ENCODE data around the gene ACTR3. TPM values are rescaled to one million over a fixed set of nuclear protein-coding genes. Genes with fewer than 3 reads are reported as not detected.
"Not testable (repeated sequence)": the region's sequence is repeated elsewhere in the genome, so short reads cannot be mapped to it uniquely, and the experiment has no call there.

The ACTR3 gene
- total RNA-seq (2012; rRNA removed): 235 and 246 TPM in 2 replicates

GRCh38 chr2:113889471-113890252 is at the start of gene ACTR3:
ACTR3 (plus strand) TSS chr2:113890089; CDS start chr2:113890280, 191 bp downstream.
- Histone ChIP-seq H3K4me3 (ENCODE audit: low read length) (peak within 1 kb of the TSS; percentile 95), H3K4me1 (ENCODE audit: control insufficient read depth, insufficient read depth, low read length) (peaks cover 54% of the 10 kb centered on the region), H3K36me3 (ENCODE audit: insufficient read depth, low read length) (peaks cover 12% of the 10 kb centered on the region), H3K27me3 (ENCODE audit: control insufficient read depth, insufficient read depth, low read length) (no peaks in the 10 kb centered on the region), H3K9ac (ENCODE audit: low read depth, low read length) (peak within 1 kb of the TSS; percentile 98), H3K9me3 (replicated peaks; ENCODE audit: low read length) (no peaks in the 10 kb centered on the region), H3K4me2 (ENCODE audit: low read length) (peak within 1 kb of the TSS; percentile 86)

DNA sequence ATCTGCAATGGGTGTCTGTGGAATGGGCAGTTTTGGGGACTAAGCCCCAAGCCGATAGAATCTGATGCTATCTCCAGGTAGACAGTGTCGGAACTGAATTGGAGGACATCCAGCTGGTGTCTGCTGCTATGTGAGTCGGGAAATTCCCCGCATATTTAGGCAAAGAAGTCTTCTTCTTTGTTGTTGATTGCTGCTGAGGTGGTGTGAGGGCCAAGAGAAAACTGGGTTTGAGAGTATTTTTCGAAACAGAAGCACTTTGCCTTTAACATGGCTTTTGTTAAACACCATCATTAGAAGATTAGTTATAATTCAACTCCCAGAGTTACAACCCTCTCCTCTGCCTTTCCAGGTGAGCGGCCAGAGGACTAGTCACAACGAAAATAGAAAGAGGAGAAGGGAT is 49.4 kb upstream of the ACTR3 start:
- Histone ChIP-seq H3K4me3 (ENCODE audit: low read length) (no peak overlapping the region), H3K36me3 (ENCODE audit: insufficient read depth, low read length) (no peaks in the 10 kb centered on the region), H3K9me3 (replicated peaks; ENCODE audit: low read length) (no peaks in the 10 kb centered on the region), H3K9ac (ENCODE audit: low read depth, low read length) (no peak overlapping the region), H3K4me1 (ENCODE audit: control insufficient read depth, insufficient read depth, low read length) (no peaks in the 10 kb centered on the region), H3K27me3 (ENCODE audit: control insufficient read depth, insufficient read depth, low read length) (no peaks in the 10 kb centered on the region), H3K4me2 (ENCODE audit: low read length) (no peak overlapping the region)

DNA sequence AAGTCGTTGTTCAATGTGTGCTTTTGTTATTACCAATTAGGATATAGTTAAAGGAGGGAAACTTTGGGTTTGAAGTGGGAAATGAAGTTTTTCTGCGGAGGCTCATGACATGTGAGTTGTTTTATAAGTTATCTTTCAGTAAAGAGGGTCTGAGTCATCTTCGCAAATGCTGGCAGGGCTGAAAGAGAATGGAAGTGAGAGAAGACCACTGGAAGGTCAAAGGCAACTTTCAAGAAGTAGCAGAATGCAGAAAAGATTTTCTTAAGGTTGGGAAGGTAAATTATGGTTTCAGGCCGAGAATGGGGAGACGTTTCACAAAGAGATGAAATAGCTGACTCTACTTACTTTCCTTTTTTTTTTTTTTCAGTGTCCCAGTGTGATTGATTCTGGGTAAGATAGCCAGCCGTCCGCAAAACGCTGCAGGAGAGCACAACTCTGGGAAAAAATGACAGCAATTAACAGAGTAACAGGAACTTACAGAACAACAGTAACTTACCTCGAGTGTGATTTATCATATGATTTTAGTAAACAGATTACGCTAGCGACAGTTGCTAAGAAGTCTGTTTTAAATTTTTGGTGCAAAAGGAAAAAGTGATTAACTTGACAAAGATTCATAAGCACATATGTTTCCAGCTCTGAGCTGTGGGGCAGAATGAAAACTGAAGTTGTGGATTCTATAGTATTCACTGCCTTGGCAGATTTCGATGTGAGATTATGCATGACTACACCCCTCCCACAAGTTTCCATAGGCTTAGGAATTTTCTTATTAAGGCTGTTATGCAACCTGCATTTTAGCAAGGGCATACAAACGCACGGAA is 46.8 kb upstream of the ACTR3 start:
- H3K27me3 ChIP-seq (ENCODE audit: control insufficient read depth, insufficient read depth, low read length): no peaks in the 10 kb centered on the region
- H3K9me3 ChIP-seq (replicated peaks; ENCODE audit: low read length): no peaks in the 10 kb centered on the region
- no peak overlapping the region for H3K4me3 ChIP-seq (ENCODE audit: low read length)
- H3K4me2 ChIP-seq (ENCODE audit: low read length): no peak overlapping the region
- H3K36me3 ChIP-seq (ENCODE audit: insufficient read depth, low read length): no peaks in the 10 kb centered on the region
- no peak overlapping the region for H3K9ac ChIP-seq (ENCODE audit: low read depth, low read length)
- H3K4me1 ChIP-seq (ENCODE audit: control insufficient read depth, insufficient read depth, low read length): no peaks in the 10 kb centered on the region

GRCh38 chr2:113843737-113844050 is 46.2 kb upstream of the ACTR3 start:
- H3K36me3 ChIP-seq (ENCODE audit: insufficient read depth, low read length); H3K4me2 ChIP-seq (ENCODE audit: low read length); H3K4me3 ChIP-seq (ENCODE audit: low read length); H3K27me3 ChIP-seq (ENCODE audit: control insufficient read depth, insufficient read depth, low read length); H3K9ac ChIP-seq (ENCODE audit: low read depth, low read length); H3K4me1 ChIP-seq (ENCODE audit: control insufficient read depth, insufficient read depth, low read length); H3K9me3 ChIP-seq (replicated peaks; ENCODE audit: low read length): not testable (repeated sequence)

DNA sequence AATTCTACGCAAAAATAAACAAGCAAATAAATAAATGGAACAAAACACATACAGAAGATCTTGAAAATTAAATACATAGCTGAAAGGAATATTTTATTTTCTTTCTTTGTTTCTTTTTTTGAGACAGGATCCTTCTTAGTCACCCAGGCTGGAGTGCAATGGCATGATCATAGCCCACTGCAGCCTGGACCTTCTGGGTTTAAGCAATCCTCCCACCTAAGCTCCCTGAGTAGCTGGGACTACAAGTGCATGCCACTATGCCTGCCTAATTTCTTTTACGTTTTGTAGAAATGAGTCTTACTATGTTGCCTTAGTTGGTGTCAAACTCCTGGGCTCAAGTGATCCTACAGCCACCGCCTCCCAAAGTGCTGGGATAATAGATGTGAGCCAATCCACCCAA is 44.6 kb upstream of the ACTR3 start:
- Histone ChIP-seq H3K36me3 (ENCODE audit: insufficient read depth, low read length) (no peaks in the 10 kb centered on the region), H3K9ac (ENCODE audit: low read depth, low read length) (no peak overlapping the region), H3K4me2 (ENCODE audit: low read length) (no peak overlapping the region), H3K27me3 (ENCODE audit: control insufficient read depth, insufficient read depth, low read length) (no peaks in the 10 kb centered on the region), H3K4me1 (ENCODE audit: control insufficient read depth, insufficient read depth, low read length) (peaks cover 4% of the 10 kb centered on the region), H3K4me3 (ENCODE audit: low read length) (no peak overlapping the region), H3K9me3 (replicated peaks; ENCODE audit: low read length) (no peaks in the 10 kb centered on the region)

DNA sequence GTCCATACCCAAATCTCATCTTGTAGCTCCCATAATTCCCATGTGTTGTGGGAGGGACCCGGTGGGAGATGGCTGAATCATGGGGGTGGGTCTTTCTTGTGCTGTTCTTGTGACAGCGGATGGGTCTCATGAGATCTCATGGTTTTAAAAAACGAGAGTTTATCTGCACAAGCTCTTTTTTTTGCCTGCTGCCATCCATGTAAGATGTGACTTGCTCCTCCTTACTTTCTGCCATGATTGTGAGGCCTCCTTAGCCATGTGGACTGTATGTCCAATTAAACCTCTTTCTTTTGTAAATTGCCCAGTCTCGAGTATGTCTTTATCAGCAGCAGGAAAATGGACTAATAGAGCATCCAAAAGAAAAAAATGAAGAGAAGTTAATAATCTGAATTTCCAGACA is 44.1 kb upstream of the ACTR3 start:
- H3K27me3 ChIP-seq (ENCODE audit: control insufficient read depth, insufficient read depth, low read length); H3K9ac ChIP-seq (ENCODE audit: low read depth, low read length); H3K36me3 ChIP-seq (ENCODE audit: insufficient read depth, low read length); H3K4me1 ChIP-seq (ENCODE audit: control insufficient read depth, insufficient read depth, low read length); H3K9me3 ChIP-seq (replicated peaks; ENCODE audit: low read length); H3K4me2 ChIP-seq (ENCODE audit: low read length); H3K4me3 ChIP-seq (ENCODE audit: low read length): not testable (repeated sequence)

- Histone ChIP-seq H3K9me3 (replicated peaks; ENCODE audit: low read length) (no peaks in the 10 kb centered on the region), H3K4me3 (ENCODE audit: low read length) (no peak overlapping the region), H3K4me1 (ENCODE audit: control insufficient read depth, insufficient read depth, low read length) (peaks cover 4% of the 10 kb centered on the region), H3K27me3 (ENCODE audit: control insufficient read depth, insufficient read depth, low read length) (no peaks in the 10 kb centered on the region), H3K36me3 (ENCODE audit: insufficient read depth, low read length) (no peaks in the 10 kb centered on the region), H3K4me2 (ENCODE audit: low read length) (no peak overlapping the region), H3K9ac (ENCODE audit: low read depth, low read length) (no peak overlapping the region)
These were observed 43.5 kb upstream of the ACTR3 start for GRCh38 chr2:113846429-113846828.

GRCh38 chr2:113847144-113847543 is 42.7 kb upstream of the ACTR3 start:
- H3K4me3 ChIP-seq (ENCODE audit: low read length): no peak overlapping the region
- peaks cover 4% of the 10 kb centered on the region for H3K4me1 ChIP-seq (ENCODE audit: control insufficient read depth, insufficient read depth, low read length)
- H3K9me3 ChIP-seq (replicated peaks; ENCODE audit: low read length): no peaks in the 10 kb centered on the region
- H3K9ac ChIP-seq (ENCODE audit: low read depth, low read length): no peak overlapping the region
- no peaks in the 10 kb centered on the region for H3K27me3 ChIP-seq (ENCODE audit: control insufficient read depth, insufficient read depth, low read length)
- H3K4me2 ChIP-seq (ENCODE audit: low read length): no peak overlapping the region
- no peaks in the 10 kb centered on the region for H3K36me3 ChIP-seq (ENCODE audit: insufficient read depth, low read length)

DNA sequence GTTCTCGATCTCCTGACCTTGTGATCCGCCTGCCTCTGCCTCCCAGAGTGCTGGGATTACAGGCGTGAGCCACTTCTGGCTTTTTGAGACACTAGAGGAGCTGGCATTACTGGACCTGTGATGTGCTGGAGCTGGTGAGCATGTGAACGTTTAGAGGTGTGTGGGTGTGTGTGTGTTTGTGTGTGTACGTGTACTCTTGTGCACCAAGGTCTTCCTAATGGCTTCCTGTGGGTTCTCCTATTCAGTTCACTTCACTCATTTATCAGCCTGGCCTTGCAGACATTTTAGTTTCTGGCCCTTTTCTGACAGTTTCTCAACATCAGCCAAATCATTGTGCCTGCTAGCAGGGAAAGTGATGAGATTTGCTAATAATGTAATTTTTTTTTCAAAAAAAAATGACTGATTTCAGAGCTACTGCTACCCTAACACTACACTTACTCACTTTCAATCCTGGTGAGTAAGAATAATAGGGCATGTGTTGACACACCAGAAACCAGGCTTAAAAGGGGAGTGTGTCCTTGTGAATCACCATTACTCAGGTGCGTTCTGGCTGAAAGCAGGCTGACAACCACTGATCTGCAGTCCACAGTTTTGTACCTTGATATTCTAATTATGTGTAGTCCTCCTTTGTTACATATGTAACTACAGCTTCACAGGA is 41.0 kb upstream of the ACTR3 start:
- no peaks in the 10 kb centered on the region for H3K36me3 ChIP-seq (ENCODE audit: insufficient read depth, low read length)
- H3K9ac ChIP-seq (ENCODE audit: low read depth, low read length): no peak overlapping the region
- H3K4me1 ChIP-seq (ENCODE audit: control insufficient read depth, insufficient read depth, low read length): peaks cover 4% of the 10 kb centered on the region
- no peaks in the 10 kb centered on the region for H3K9me3 ChIP-seq (replicated peaks; ENCODE audit: low read length)
- no peaks in the 10 kb centered on the region for H3K27me3 ChIP-seq (ENCODE audit: control insufficient read depth, insufficient read depth, low read length)
- no peak overlapping the region for H3K4me3 ChIP-seq (ENCODE audit: low read length)
- H3K4me2 ChIP-seq (ENCODE audit: low read length): no peak overlapping the region

DNA sequence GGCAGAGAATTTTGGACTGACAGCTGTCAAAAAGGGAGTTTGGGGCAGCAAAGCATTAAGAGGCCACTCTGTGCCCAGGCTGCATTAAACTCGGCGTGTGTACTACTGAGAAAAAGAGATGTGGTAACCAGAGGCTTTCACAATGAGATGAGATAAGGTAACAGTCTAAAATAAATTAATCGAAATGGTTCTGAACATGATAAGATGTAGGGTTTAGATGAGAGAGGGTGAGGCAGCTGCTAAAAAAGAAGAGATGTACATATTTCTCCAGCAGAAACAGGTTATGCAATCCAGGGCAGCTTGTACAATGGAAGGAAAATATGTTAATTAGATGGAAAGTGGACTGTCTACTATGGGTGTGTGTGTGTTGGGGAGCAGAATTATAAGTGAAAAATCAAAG is 39.2 kb upstream of the ACTR3 start:
- Histone ChIP-seq H3K4me1 (ENCODE audit: control insufficient read depth, insufficient read depth, low read length) (peaks cover 4% of the 10 kb centered on the region), H3K9me3 (replicated peaks; ENCODE audit: low read length) (no peaks in the 10 kb centered on the region), H3K9ac (ENCODE audit: low read depth, low read length) (no peak overlapping the region), H3K4me3 (ENCODE audit: low read length) (no peak overlapping the region), H3K36me3 (ENCODE audit: insufficient read depth, low read length) (no peaks in the 10 kb centered on the region), H3K4me2 (ENCODE audit: low read length) (no peak overlapping the region), H3K27me3 (ENCODE audit: control insufficient read depth, insufficient read depth, low read length) (no peaks in the 10 kb centered on the region)

DNA sequence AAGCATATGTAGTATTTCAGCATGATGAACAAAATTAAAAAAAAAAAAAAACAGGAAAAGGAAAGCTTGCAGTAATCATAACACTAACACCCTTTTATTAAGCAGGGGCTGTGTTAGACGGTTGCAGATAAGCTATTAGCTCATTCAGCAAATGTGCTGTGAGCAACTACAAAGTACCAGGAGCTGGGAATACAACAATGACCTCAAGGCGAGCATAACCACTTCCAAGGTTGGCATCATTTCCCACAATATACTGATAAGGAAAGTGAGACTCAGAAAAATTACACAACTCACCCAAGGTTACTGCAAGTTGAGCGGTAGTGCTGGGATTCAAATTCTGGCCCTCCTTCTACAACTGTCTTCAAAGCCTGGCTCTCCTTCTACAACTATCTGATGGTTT is 38.2 kb upstream of the ACTR3 start:
- Histone ChIP-seq H3K27me3 (ENCODE audit: control insufficient read depth, insufficient read depth, low read length) (no peaks in the 10 kb centered on the region), H3K9me3 (replicated peaks; ENCODE audit: low read length) (no peaks in the 10 kb centered on the region), H3K4me3 (ENCODE audit: low read length) (no peak overlapping the region), H3K4me1 (ENCODE audit: control insufficient read depth, insufficient read depth, low read length) (peaks cover 4% of the 10 kb centered on the region), H3K9ac (ENCODE audit: low read depth, low read length) (no peak overlapping the region), H3K36me3 (ENCODE audit: insufficient read depth, low read length) (no peaks in the 10 kb centered on the region), H3K4me2 (ENCODE audit: low read length) (no peak overlapping the region)

All from skeletal muscle satellite cell (primary cell).